B cell (primary cell): ENCODE data around the gene CMTM1. TPM values are rescaled to one million over a fixed set of nuclear protein-coding genes. Genes with fewer than 3 reads are reported as not detected.

ENCODE experiments used
- ATAC-seq: fragments of 200-7000 bp; cut with Tn5 transposase; one replicate; pipeline ENCODE4 v1.10.0; 2021; ENCODE audit warnings: low read depth, mild to moderate bottlenecking, moderate number of reproducible peaks, moderate library complexity
- CTCF ChIA-PET: fragments of 350-600 bp; sonication (Branson Sonifier 250); formaldehyde crosslinking; loops from one replicate; lab custom pipeline; 2021; ENCODE audit warnings: antibody characterized with exemption, inconsistent platforms; lab: Charles Lee
- POLR2A ChIA-PET: fragments of 350-600 bp; sonication (Branson Sonifier 250); formaldehyde crosslinking; loops from one replicate; lab custom pipeline; 2021; ENCODE audit warnings: antibody characterized with exemption; lab: Charles Lee
- DNase-seq: peaks from one replicate; pipeline ENCODE4 v3.0.0; 2013
- H2AFZ ChIP-seq: 2 replicates; pipeline ENCODE4 v1.6.1; 2012; ENCODE audit warnings: mild to moderate bottlenecking, low read depth, low read length; ENCODE audit not compliant: insufficient read depth, poor library complexity, severe bottlenecking
- H3K27ac ChIP-seq, 2 donors: 1 replicate in 1 of 2; 2 replicates in 1 of 2; pipeline ENCODE4 v1.5.1; 2012 to 2013; ENCODE audit warnings: low read length in 2 of 2, mild to moderate bottlenecking in 2 of 2, moderate library complexity in 1 of 2
- H3K27me3 ChIP-seq, 4 experiments: fragments of 200-600 bp in 1 of 4; sonication (generic) in 1 of 4; replicated peaks in 1 of 4; 1 replicate in 2 of 4; 2 replicates in 2 of 4; pipeline versions ENCODE4 v1.6.1 to v1.7.0; 2013 to 2016; ENCODE audit warnings: low read length in 3 of 4, mild to moderate bottlenecking in 2 of 4, mixed read lengths in 1 of 4, moderate library complexity in 1 of 4; ENCODE audit not compliant: insufficient read depth in 4 of 4, control insufficient read depth in 3 of 4; ENCODE audit errors: control extremely low read depth in 1 of 4
- H3K36me3 ChIP-seq, 2 experiments: replicated peaks in 1 of 2; 1 replicate in 1 of 2; 2 replicates in 1 of 2; pipeline versions ENCODE4 v1.6.1 to v1.7.1; 2013; ENCODE audit warnings: low read length in 1 of 2; ENCODE audit not compliant: insufficient read depth in 2 of 2, control insufficient read depth in 1 of 2; ENCODE audit errors: control extremely low read depth in 1 of 2, extremely low read depth in 1 of 2
- H3K4me1 ChIP-seq, 2 donors: fragments of 200-600 bp in 1 of 2; sonication (generic) in 1 of 2; 1 replicate in 1 of 2; 2 replicates in 1 of 2; pipeline versions ENCODE4 v1.5.1 to v1.6.1; 2013 to 2017; ENCODE audit warnings: low read length in 2 of 2; ENCODE audit not compliant: control insufficient read depth in 2 of 2, insufficient read depth in 2 of 2
- H3K4me2 ChIP-seq: replicated peaks from 2 replicates; pipeline ENCODE3; 2012; ENCODE audit warnings: mild to moderate bottlenecking, low read depth, low read length; ENCODE audit not compliant: poor library complexity, severe bottlenecking
- H3K4me3 ChIP-seq, 5 experiments: fragments of 200-600 bp in 1 of 5; sonication (generic) in 1 of 5; 1 replicate in 3 of 5; 2 replicates in 2 of 5; pipeline versions ENCODE4 v1.5.1 to v1.7.0; 2011 to 2016; ENCODE audit warnings: low read length in 4 of 5, mild to moderate bottlenecking in 4 of 5, low read depth in 2 of 5, control low read depth in 1 of 5, moderate library complexity in 1 of 5; ENCODE audit not compliant: insufficient read depth in 1 of 5; ENCODE audit errors: control extremely low read depth in 1 of 5, extremely low read depth in 1 of 5
- H3K79me2 ChIP-seq: fragments of 200-600 bp; sonication (generic); one replicate; pipeline ENCODE4 v1.6.0; 2016; ENCODE audit warnings: low read length; ENCODE audit not compliant: control insufficient read depth, insufficient read depth
- H3K9ac ChIP-seq: fragments of 200-600 bp; sonication (generic); 2 replicates; pipeline ENCODE4 v1.6.1; 2017; ENCODE audit warnings: mild to moderate bottlenecking, low read length, moderate library complexity
- H3K9me3 ChIP-seq, 3 donors: one replicate each; pipeline versions ENCODE4 v1.6.1 to v1.7.1; 2013; ENCODE audit warnings: low read length in 2 of 3; ENCODE audit not compliant: control insufficient read depth in 2 of 3, insufficient read depth in 1 of 3; ENCODE audit errors: control extremely low read depth in 1 of 3
- H4K20me1 ChIP-seq: 2 replicates; pipeline ENCODE4 v1.6.0; 2012; ENCODE audit warnings: mild to moderate bottlenecking, low read length; ENCODE audit not compliant: insufficient read depth, control insufficient read depth, poor library complexity, severe bottlenecking
- H3K27ac Mint-ChIP-seq: one replicate; pipeline ENCODE4 v1.8.0; 2021; ENCODE audit warnings: mixed read lengths
- H3K27me3 Mint-ChIP-seq: one replicate; pipeline ENCODE4 v1.8.0; 2021; ENCODE audit warnings: mixed read lengths
- H3K4me1 Mint-ChIP-seq: one replicate; pipeline ENCODE4 v1.8.0; 2021; ENCODE audit warnings: mixed read lengths
- H3K4me3 Mint-ChIP-seq: one replicate; pipeline ENCODE4 v1.8.0; 2021; ENCODE audit warnings: mixed read lengths
- H3K9me3 Mint-ChIP-seq: one replicate; pipeline ENCODE4 v1.8.0; 2022; ENCODE audit warnings: mixed read lengths; ENCODE audit not compliant: insufficient read depth
- EZH2 ChIP-seq: IDR thresholded peaks from 2 replicates; pipeline ENCODE4 v1.6.1; 2012; ENCODE audit warnings: borderline replicate concordance, low read depth, mild to moderate bottlenecking, moderate library complexity, low read length; ENCODE audit not compliant: insufficient read depth, poor library complexity, severe bottlenecking
- WGBS: methylation state at CpG from one replicate; pipeline ENCODE4 v1.1.5; 2013; ENCODE audit warnings: missing lambda C conversion rate; ENCODE audit not compliant: insufficient coverage; 5-methylcytosine and 5-hydroxymethylcytosine counted together
- intact Hi-C: fragments of 100-400 bp; cut with micrococcal nuclease; formaldehyde crosslinking; loops from one replicate; pipeline ENCODE4 v1.10.0; 2022
- polyA plus RNA-seq: library from polyadenylated mRNA; depleted of rRNA; stranded (reverse); fragments of >200 nt; gene quantifications from 2 replicates; pipeline ENCODE4 v1.2.3, GENCODE V29; 2012
- total RNA-seq, 2 donors: library from RNA; stranded (reverse); fragments of 120-200 nt in 1 of 2; gene quantifications; 1 replicate in 1 of 2; 2 replicates in 1 of 2; pipeline versions ENCODE4 v1.2.3 to v1.2.4, GENCODE V29; 2013 to 2022
- TF ChIP-seq, protein P1 (sequence below): fragments of 200-600 bp; IDR thresholded peaks from one replicate; pipeline ENCODE4 v1.8.0; 2022; ENCODE audit warnings: antibody characterized with exemption, mild to moderate bottlenecking

Gene CMTM1
- total and polyA plus RNA-seq, 2 donors (not counting 1 experiment from before 2014, with no cell fraction given), result 1.6 to 5.9 TPM

DNA sequence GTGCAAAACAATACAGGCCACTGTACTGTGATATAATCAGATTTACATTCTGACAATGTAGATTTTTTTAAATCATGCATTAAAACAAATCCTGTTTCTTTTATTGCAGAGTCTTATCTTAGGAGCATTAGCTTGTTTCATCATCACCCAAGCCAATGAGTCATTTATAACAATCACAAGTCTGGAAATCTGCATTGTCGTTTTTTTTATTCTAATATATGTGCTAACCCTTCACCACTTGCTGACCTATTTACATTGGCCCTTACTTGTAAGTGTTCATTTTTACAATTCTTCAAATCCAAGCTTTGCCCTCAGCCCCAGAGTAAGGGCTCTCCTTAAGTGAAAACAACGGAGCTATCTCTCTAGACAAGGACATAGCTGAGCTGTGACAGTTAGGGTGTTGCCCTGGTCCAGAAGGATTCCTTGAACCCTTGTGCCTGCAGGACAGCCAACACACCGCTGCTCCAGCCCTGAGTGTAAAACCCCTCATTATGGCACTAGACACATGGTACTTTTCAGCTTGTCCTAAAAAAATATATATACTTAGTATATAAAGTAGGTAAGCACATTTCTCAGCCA is 3.7 kb downstream of the CMTM1 start:
- H3K27me3 Mint-ChIP-seq, result no peaks in the 10 kb centered on the region
- no peaks in the 10 kb centered on the region for H3K9me3 Mint-ChIP-seq
- H4K20me1 ChIP-seq, result peaks cover 5% of the 10 kb centered on the region
- H3K4me2 ChIP-seq, result no peak overlapping the region
- DNase-seq (no peak), ATAC-seq (no peak)
- no peak overlapping the region for H3K27ac ChIP-seq
- H3K4me1 ChIP-seq, result no peaks in the 10 kb centered on the region
- CTCF ChIA-PET, result interaction anchor here (0.9 to 2.7 kb wide), 4 partner anchors 9 to 298 kb away, joined by 3 to 21 read pairs (median 6); partner anchors contain the start of gene CMTM2
- POLR2A ChIA-PET, result no interaction called here
- H3K4me3 Mint-ChIP-seq, result no peak overlapping the region
- H3K9ac ChIP-seq, result no peak overlapping the region
- no peaks in the 10 kb centered on the region for H3K4me1 Mint-ChIP-seq
- H3K79me2 ChIP-seq, result no peaks in the 10 kb centered on the region
- no peak for TF ChIP-seq EZH2
- TF ChIP-seq, protein P1, sequence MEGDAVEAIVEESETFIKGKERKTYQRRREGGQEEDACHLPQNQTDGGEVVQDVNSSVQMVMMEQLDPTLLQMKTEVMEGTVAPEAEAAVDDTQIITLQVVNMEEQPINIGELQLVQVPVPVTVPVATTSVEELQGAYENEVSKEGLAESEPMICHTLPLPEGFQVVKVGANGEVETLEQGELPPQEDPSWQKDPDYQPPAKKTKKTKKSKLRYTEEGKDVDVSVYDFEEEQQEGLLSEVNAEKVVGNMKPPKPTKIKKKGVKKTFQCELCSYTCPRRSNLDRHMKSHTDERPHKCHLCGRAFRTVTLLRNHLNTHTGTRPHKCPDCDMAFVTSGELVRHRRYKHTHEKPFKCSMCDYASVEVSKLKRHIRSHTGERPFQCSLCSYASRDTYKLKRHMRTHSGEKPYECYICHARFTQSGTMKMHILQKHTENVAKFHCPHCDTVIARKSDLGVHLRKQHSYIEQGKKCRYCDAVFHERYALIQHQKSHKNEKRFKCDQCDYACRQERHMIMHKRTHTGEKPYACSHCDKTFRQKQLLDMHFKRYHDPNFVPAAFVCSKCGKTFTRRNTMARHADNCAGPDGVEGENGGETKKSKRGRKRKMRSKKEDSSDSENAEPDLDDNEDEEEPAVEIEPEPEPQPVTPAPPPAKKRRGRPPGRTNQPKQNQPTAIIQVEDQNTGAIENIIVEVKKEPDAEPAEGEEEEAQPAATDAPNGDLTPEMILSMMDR, result no peak
- no peaks in the 10 kb centered on the region for H3K9me3 ChIP-seq
- H2AFZ ChIP-seq, result no peak overlapping the region
- H3K36me3 ChIP-seq, result peaks cover 0 to 10% of the 10 kb centered on the region in 2 experiments
- WGBS, result no CpG with 5 or more reads among the region's 3 CpGs
- no peak overlapping the region for H3K27ac Mint-ChIP-seq
- H3K4me3 ChIP-seq, result no peak overlapping the region
- intact Hi-C loops, result no loop called here
- H3K27me3 ChIP-seq, result no peaks in the 10 kb centered on the region

DNA sequence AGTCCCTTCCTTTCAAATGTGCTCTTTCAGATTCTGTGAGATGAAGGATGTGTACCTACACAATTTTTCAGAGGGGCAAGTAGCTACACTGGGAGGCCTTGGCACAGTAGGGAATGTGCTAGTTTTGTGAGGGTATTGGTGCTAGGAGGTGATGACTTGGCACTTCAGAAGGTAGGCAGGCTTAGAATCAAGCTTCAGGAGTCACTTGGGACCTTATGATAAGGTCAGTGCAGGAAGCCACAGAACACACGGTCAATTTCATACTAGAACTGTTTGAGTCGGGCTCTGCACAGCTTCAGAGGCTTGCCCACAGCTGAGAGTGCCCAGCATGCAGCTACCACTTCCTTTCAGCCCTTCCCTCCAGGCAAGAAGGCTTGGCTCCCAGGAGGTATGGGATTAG is 6.1 kb downstream of the CMTM1 start:
- Histone ChIP-seq H3K4me2 (no peak overlapping the region), H3K4me3 (no peak overlapping the region), H3K27ac (no peak overlapping the region), H4K20me1 (peaks cover 5% of the 10 kb centered on the region), H3K27me3 (peaks cover 0 to 6% (median 3%) of the 10 kb centered on the region in 4 experiments), H3K36me3 (no peaks in the 10 kb centered on the region), H3K4me1 (no peaks in the 10 kb centered on the region), H2AFZ (no peak overlapping the region), H3K79me2 (no peaks in the 10 kb centered on the region), H3K9me3 (no peaks in the 10 kb centered on the region), H3K9ac (no peak overlapping the region)
- intact Hi-C loops, result no loop called here
- no peak overlapping the region for H3K4me3 Mint-ChIP-seq
- WGBS, result 0% methylated on average over 2 of the region's 2 CpGs
- H3K9me3 Mint-ChIP-seq, result no peaks in the 10 kb centered on the region
- no peaks in the 10 kb centered on the region for H3K4me1 Mint-ChIP-seq
- TF ChIP-seq, protein P1, result no peak
- TF ChIP-seq EZH2, result no peak
- CTCF ChIA-PET, result interaction anchor here (0.8 to 2.4 kb wide), 4 partner anchors 20 to 166 kb away, joined by 3 to 7 read pairs (median 4); partner anchors contain the start of gene CKLF
- POLR2A ChIA-PET, result interaction anchor here (0.5 kb wide), 1 partner anchor 23 kb away, joined by 3 read pairs; no protein-coding TSS in a partner anchor
- ATAC-seq (no peak), DNase-seq (no peak)
- no peak overlapping the region for H3K27ac Mint-ChIP-seq
- H3K27me3 Mint-ChIP-seq, result peaks cover 9% of the 10 kb centered on the region
